ENCODE results near the gene NDUFV1. TPM values are rescaled to one million over a fixed set of nuclear protein-coding genes. Genes with fewer than 3 reads are reported as not detected.

Gene NDUFV1
- total and polyA plus RNA-seq, 12 donors, result 295 to 712 (median 613) TPM

DNA sequence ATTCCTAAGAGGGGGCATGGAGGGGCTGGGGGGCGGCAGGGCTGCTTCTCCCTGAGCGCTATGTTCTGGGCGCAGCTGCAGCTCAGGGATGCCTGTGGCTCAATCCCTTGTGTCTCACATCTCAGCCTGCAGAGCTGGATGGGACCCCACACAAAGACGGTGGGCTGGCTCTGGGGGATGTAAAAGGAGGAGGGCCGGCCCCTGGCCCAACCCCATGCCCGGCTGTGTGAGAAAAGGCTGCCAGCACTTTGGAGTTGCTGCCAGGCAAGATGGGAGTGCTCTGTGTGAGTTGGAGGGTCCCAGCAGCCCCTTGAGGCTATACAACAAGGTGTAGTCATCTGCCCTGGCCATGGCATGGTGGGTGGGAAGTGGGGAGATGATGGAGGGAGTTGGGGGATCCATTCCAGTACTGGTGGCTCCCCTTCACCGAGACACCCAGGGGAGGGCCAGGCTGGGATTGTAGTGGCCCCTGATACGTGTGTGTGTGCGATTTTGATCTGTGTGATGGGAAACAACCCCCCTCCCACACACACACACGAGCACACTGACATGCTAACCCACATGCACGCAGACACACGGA lies 34.1 kb downstream of the NDUFV1 start:
- Histone ChIP-seq H3K9me3 (peaks cover 0 to 7% (median 0%) of the 10 kb centered on the region in 11 donors), H3K4me1 (no peaks in the 10 kb centered on the region), H3K27ac (no peak overlapping the region), H3K27me3 (peaks cover 0 to 27% (median 17%) of the 10 kb centered on the region in 7 donors), H3K4me3 (no peak overlapping the region), H3K36me3 (no peaks in the 10 kb centered on the region)
- no peak for DNase-seq
- 70 to 74% methylated on average over 12 of the region's 12 CpGs for whole genome bisulfite sequencing, 2 donors
- TF ChIP-seq, protein P1, sequence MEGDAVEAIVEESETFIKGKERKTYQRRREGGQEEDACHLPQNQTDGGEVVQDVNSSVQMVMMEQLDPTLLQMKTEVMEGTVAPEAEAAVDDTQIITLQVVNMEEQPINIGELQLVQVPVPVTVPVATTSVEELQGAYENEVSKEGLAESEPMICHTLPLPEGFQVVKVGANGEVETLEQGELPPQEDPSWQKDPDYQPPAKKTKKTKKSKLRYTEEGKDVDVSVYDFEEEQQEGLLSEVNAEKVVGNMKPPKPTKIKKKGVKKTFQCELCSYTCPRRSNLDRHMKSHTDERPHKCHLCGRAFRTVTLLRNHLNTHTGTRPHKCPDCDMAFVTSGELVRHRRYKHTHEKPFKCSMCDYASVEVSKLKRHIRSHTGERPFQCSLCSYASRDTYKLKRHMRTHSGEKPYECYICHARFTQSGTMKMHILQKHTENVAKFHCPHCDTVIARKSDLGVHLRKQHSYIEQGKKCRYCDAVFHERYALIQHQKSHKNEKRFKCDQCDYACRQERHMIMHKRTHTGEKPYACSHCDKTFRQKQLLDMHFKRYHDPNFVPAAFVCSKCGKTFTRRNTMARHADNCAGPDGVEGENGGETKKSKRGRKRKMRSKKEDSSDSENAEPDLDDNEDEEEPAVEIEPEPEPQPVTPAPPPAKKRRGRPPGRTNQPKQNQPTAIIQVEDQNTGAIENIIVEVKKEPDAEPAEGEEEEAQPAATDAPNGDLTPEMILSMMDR (IDR thresholded peaks at IDR 0.05), result no peak
- no peak for ATAC-seq
- intact Hi-C loops (cut with DNase I), result loop anchor here in 1 of 10 donors (10.0 kb wide), 1 partner anchor 154 kb away; no protein-coding TSS in a partner anchor

DNA sequence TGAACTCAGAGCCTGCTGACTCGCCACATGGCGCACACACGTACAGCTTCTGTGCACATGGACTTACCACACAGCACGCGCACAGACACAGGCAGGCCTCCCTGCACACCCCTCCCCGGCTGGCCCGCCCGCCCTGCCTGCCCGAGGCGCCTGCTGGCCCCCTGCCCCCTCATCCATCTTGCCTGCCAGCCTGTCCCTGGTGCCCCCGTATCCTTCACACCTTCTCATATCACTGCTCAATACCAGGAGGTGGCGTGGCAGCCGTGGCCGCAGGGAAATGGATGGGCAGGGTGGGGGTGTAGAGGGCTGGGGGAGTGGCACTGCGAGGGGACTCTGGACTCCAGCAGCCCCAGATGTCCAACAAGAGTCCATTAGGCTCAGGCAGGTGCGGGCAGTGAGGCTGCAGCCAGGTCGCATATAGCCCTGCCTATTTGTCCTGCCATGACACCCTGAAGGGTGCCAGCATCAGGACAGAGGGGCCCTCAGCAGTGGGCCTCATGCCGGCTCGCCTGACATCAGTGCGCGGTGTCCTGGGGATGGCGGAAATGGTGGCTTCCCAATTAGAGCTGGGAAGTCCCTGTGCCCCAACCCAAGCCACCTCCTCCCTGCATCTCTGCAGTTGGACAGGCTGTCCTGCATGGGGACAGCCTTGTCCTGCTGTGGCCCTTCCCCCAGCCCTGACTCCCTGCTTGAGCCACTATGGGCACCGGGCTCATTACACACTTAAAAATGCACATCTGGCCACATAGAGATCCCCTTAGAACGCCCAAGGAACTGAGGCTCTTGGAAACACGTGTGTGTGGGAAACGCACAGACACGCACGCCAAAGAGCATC lies 34.8 kb downstream of the NDUFV1 start:
- no peak for DNase-seq
- Histone ChIP-seq H3K27me3 (peaks cover 0 to 32% (median 21%) of the 10 kb centered on the region in 7 donors), H3K9me3 (peaks cover 0 to 7% (median 0%) of the 10 kb centered on the region in 11 donors), H3K4me3 (no peak overlapping the region), H3K36me3 (no peaks in the 10 kb centered on the region), H3K27ac (no peak overlapping the region), H3K4me1 (peaks cover 0 to 4% (median 0%) of the 10 kb centered on the region in 9 donors)
- intact Hi-C loops (cut with DNase I), result loop anchor here in 1 of 10 donors (10.0 kb wide), 1 partner anchor 153 kb away; no protein-coding TSS in a partner anchor
- 84 to 89% methylated on average over 28 of the region's 28 CpGs for WGBS, 2 donors
- TF ChIP-seq, protein P1 (IDR thresholded peaks at IDR 0.05), result no peak
- no peak for ATAC-seq

DNA sequence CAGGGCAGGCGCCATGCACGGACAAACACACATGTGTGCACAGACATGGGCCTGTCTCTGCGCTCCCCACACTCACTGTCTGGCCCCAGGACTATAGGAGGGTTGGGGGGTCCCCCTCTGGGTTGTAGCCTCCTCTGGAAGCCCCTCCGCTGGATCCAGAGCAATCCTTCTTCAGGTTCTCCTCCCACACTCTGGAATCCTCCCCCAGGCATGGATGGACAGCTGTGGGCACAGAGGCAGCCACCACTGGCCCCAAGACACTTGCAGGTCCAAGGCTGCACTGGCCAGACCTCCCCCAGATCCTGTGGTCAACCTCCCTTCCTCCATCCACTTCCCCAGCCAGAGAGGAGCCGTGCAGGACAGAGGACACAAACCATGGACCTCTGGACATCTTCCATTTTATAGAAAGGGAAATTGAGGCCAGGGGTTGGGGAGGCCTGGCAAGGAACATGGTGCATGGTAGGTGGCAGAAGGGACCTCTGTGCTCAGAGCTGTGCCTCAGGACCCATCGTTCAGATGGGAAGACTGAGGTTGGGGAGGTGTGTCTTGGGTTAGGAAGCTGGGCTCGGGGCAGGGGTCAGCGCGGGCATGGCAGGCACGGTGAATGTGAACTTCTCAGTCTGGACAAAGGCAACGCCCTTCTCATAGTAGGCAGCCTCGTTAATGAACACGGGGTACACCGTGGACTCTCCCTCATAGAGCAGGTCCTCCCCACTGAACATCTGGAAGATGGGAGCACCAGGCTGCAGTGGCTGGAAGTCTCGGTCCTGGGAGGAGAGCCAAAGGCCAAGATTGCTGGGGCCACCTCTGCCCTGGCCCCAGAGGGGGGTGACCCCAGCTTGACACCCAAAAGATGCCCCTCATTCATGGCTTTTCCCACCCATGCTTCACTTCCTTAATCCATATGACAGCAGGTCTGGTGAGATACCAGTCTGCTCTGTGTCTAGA lies 35.7 kb downstream of the NDUFV1 start:
- intact Hi-C loops (cut with DNase I), result loop anchor here in 1 of 10 donors (10.0 kb wide), 1 partner anchor 152 kb away; no protein-coding TSS in a partner anchor
- Histone ChIP-seq H3K9me3 (peaks cover 0 to 7% (median 0%) of the 10 kb centered on the region in 11 donors), H3K4me3 (no peak overlapping the region), H3K36me3 (no peaks in the 10 kb centered on the region), H3K27ac (no peak overlapping the region), H3K27me3 (peaks cover 0 to 40% (median 23%) of the 10 kb centered on the region in 7 donors), H3K4me1 (peaks cover 0 to 10% (median 0%) of the 10 kb centered on the region in 9 donors)
- WGBS, 2 donors, result 86 to 89% methylated on average over 15 of the region's 15 CpGs
- DNase-seq (no peak), ATAC-seq (no peak)
- TF ChIP-seq, protein P1 (IDR thresholded peaks at IDR 0.05), result no peak
